BJ (cell line): ENCODE data around the gene TMEM175. TPM values are rescaled to one million over a fixed set of nuclear protein-coding genes. Genes with fewer than 3 reads are reported as not detected.
"Not testable (repeated sequence)": the region's sequence is repeated elsewhere in the genome, so short reads cannot be mapped to it uniquely, and the experiment has no call there.

ENCODE experiments used
- CTCF ChIA-PET: fragments of 350-600 bp; formaldehyde crosslinking; extraction: SDS; loops from one replicate; lab custom pipeline; 2021; ENCODE audit warnings: antibody characterized with exemption, inconsistent platforms; lab: Yijun Ruan, JAX
- POLR2A ChIA-PET: fragments of 300-600 bp; sonication (Branson Sonifier 250); formaldehyde crosslinking; extraction: SDS; loops from one replicate; lab custom pipeline; 2021; ENCODE audit warnings: antibody characterized with exemption; lab: Charles Lee
- DNase-seq: peaks from one replicate; pipeline ENCODE4 v3.0.0-alpha.2; 2011; ENCODE audit warnings: low read depth
- H3K27me3 ChIP-seq: 2 replicates; pipeline ENCODE4 v1.6.0; 2011; ENCODE audit warnings: low read length; ENCODE audit not compliant: control insufficient read depth, insufficient read depth
- H3K36me3 ChIP-seq: 2 replicates; pipeline ENCODE4 v1.5.1; 2011; ENCODE audit warnings: low read length; ENCODE audit not compliant: control insufficient read depth, insufficient read depth
- H3K4me3 ChIP-seq: 2 replicates; pipeline ENCODE4 v1.5.1; 2011; ENCODE audit warnings: low read depth, mild to moderate bottlenecking, control low read depth, low read length
- polyA plus RNA-seq: library from polyadenylated mRNA; depleted of rRNA; stranded (reverse); fragments of >200 nt; gene quantifications from 2 replicates; pipeline ENCODE4 v1.2.3, GENCODE V29; 2011
- TF ChIP-seq, protein P1 (sequence below): IDR thresholded peaks from 2 replicates; pipeline ENCODE4 v1.5.1; 2011; ENCODE audit warnings: low read depth, mild to moderate bottlenecking, control low read depth, inconsistent platforms, low read length, moderate library complexity; ENCODE audit not compliant: insufficient read depth

The TMEM175 gene
- polyA plus RNA-seq, 1 experiment = 77.8 TPM

DNA sequence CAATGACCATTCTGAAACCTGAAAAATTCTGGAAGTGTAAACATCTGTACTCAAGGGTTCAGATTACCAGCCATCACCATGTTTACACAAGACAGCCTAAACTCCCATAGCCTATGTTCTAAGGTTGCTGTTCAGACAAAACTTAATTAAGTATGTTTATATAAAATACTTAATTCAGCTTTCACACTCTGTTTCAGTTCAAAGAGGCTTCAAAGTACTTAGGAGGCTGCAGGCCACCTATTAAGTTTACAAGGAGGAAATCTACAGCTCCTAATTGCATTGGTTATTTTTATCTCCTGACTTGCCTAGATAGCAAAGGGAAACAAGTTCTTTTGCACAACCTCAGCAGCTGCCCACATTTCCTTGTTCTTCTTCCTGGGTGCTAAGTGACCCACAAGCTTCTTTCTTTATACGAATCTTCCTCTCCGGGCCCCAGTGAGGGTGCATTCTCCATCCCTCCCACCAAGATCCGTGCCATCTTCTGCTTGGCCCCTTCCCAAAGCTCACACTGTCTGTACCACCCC lies 2.2 kb upstream of the TMEM175 start:
- ChIA-PET CTCF (interaction anchor here (1.3 to 1.8 kb wide), 4 partner anchors 9 to 188 kb away, joined by 3 to 5 read pairs (median 4); partner anchors contain the start of gene IDUA), POLR2A (no interaction called here)
- no peak for DNase-seq

GRCh38 chr4:930827-931193 lies 1.4 kb upstream of the TMEM175 start:
- CTCF ChIA-PET = interaction anchor here (1.3 to 1.8 kb wide), 4 partner anchors 9 to 189 kb away, joined by 3 to 5 read pairs (median 4); partner anchors contain the start of gene IDUA
- no peaks in the 10 kb centered on the region for H3K27me3 ChIP-seq
- TF ChIP-seq, protein P1, sequence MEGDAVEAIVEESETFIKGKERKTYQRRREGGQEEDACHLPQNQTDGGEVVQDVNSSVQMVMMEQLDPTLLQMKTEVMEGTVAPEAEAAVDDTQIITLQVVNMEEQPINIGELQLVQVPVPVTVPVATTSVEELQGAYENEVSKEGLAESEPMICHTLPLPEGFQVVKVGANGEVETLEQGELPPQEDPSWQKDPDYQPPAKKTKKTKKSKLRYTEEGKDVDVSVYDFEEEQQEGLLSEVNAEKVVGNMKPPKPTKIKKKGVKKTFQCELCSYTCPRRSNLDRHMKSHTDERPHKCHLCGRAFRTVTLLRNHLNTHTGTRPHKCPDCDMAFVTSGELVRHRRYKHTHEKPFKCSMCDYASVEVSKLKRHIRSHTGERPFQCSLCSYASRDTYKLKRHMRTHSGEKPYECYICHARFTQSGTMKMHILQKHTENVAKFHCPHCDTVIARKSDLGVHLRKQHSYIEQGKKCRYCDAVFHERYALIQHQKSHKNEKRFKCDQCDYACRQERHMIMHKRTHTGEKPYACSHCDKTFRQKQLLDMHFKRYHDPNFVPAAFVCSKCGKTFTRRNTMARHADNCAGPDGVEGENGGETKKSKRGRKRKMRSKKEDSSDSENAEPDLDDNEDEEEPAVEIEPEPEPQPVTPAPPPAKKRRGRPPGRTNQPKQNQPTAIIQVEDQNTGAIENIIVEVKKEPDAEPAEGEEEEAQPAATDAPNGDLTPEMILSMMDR = no peak
- H3K36me3 ChIP-seq = 0 out of 2 replicates have a peak, but pooled peaks cover 3% of the 10 kb centered on the region
- POLR2A ChIA-PET = interaction anchor here (0.5 kb wide), 1 partner anchor 203 kb away, joined by 5 read pairs; no protein-coding TSS in a partner anchor
- DNase-seq = no peak
- H3K4me3 ChIP-seq = peak overlapping the region; percentile 100

More for the DNA sequence above, 2.2 kb upstream of the TMEM175 start:
- H3K4me3 ChIP-seq = no peak overlapping the region
- no peaks in the 10 kb centered on the region for H3K27me3 ChIP-seq
- TF ChIP-seq, protein P1 = no peak
- 0 out of 2 replicates have a peak, but pooled peaks cover 3% of the 10 kb centered on the region for H3K36me3 ChIP-seq

DNA sequence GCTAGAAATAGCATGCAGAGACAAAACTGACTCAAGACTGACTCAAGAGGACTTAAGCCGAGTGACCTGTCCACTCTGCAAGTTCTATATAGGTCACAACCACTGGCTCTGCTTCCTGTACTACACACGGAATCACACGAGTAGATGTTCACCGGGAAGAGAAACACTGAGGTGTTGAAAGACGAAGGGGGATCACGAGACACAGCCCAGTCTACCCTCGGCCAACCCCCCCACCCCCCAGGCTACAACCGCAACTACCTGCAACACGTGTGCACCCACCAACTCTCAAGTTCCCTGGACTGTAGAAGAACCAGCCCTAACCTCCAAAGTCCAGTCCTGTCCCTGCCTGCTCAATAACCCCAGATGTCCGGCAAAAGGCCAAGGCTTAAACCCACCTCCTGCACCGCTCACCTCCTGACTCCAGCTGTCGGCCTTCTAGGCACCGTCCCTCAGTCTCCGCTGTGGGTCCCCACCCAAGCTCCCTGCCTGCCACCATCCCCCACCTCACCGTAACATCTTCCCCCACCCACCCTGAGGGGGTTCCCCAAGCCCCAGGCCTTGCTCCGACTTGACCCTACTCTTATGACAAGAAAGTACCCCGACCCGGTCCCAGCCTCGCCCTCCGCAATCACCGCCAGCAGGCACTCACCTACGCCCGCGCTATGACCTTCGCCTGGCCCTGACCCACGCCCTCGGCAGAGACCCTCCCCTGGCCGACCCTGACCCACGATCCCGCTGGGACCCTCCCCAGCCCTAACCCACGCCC lies 883 bp upstream of the TMEM175 start:
- ChIA-PET POLR2A (interaction anchor here (0.5 kb wide), 1 partner anchor 204 kb away, joined by 5 read pairs; no protein-coding TSS in a partner anchor), CTCF (interaction anchor here (1.5 kb wide), 1 partner anchor 10 kb away, joined by 3 read pairs; no protein-coding TSS in a partner anchor)
- H3K36me3 ChIP-seq = 0 out of 2 replicates have a peak, but pooled peaks cover 3% of the 10 kb centered on the region
- peak overlapping the region; percentile 100 for H3K4me3 ChIP-seq
- TF ChIP-seq, protein P1 = no peak
- no peaks in the 10 kb centered on the region for H3K27me3 ChIP-seq
- DNase-seq = no peak

DNA sequence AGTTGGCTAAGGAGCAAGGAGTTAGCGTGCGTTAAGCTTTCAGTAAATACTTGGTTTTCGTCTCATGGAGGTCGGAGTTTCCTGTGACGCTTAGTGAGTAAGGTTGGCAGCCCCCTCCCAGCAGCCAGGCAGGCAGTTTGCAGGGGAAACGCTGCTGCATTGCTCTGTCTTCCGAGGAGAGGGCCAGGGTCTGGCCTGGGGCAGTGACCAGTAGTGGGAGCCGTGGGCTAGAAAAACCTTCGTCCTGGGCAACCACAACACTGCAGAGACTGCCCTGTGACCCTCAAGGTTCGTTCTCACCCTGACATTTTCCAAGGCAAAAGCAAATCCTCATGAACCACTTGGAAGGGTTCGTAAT lies 432 bp downstream of the TMEM175 start:
- Histone ChIP-seq H3K4me3 (peak overlapping the region; percentile 100), H3K27me3 (no peaks in the 10 kb centered on the region), H3K36me3 (0 out of 2 replicates have a peak, but pooled peaks cover 3% of the 10 kb centered on the region)
- TF ChIP-seq, protein P1 = no peak
- ChIA-PET CTCF (interaction anchor here (1.0 to 1.7 kb wide), 3 partner anchors 10 to 140 kb away, joined by 3 read pairs; no protein-coding TSS in a partner anchor), POLR2A (no interaction called here)
- DNase-seq = no peak

DNA sequence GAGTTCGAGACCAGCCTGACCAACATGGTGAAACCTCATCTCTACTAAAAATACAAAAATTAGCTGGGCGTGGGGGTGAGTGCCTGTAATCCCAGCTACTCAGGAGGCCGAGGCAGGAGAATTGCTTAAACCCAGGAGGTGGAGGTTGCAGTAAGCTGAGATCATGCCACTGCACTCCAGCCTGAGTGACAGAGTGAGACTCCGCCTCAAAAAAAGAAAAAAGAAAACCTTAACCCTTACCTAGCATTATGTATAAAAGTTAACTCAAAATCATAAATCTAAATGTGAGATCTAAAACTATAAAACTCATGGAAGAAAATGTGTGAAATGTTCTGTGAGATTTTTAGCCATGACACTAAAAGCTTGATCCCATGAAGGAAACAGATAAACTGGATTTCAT lies 7.2 kb downstream of the TMEM175 start:
- CTCF ChIA-PET, H3K36me3 ChIP-seq, POLR2A ChIA-PET: not testable (repeated sequence)

More for the DNA sequence above, 7.2 kb downstream of the TMEM175 start:
- DNase-seq, H3K27me3 ChIP-seq, H3K4me3 ChIP-seq: not testable (repeated sequence)
